ENCODE measurements around the gene POU2AF3. TPM values are rescaled to one million over a fixed set of nuclear protein-coding genes. Genes with fewer than 3 reads are reported as not detected.
"Not testable (repeated sequence)": the region's sequence is repeated elsewhere in the genome, so short reads cannot be mapped to it uniquely, and the experiment has no call there.

POU2AF3 gene
- total RNA-seq, 1 donor from 2014 or later: 0.25 TPM

DNA sequence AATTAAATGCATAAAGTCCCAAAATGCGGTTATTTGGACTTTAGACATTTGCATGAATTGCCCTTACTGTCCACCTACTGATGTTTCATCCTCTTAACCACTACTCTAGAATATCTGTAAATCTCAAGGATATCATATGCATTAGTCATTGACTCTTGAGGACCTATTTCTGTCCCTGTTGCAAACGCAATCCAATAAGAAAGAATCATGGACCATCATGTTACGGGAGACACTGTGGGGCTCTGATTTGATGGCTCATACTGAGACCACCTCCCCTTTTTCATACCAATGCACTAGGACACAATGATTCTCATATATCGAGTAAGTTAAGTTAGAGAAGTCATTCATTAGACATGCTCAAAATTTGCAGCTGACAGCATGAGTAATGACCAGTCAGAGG, 38.5 kb upstream of the POU2AF3 start:
- H3K36me3 ChIP-seq (ENCODE audit: control insufficient read depth, insufficient read depth, low read length): no peaks in the 10 kb centered on the region
- H3K4me3 ChIP-seq (ENCODE audit: low read depth, low read length): no peak overlapping the region
- no peak for DNase-seq (ENCODE audit: low read depth)
- TF ChIP-seq, protein P1, sequence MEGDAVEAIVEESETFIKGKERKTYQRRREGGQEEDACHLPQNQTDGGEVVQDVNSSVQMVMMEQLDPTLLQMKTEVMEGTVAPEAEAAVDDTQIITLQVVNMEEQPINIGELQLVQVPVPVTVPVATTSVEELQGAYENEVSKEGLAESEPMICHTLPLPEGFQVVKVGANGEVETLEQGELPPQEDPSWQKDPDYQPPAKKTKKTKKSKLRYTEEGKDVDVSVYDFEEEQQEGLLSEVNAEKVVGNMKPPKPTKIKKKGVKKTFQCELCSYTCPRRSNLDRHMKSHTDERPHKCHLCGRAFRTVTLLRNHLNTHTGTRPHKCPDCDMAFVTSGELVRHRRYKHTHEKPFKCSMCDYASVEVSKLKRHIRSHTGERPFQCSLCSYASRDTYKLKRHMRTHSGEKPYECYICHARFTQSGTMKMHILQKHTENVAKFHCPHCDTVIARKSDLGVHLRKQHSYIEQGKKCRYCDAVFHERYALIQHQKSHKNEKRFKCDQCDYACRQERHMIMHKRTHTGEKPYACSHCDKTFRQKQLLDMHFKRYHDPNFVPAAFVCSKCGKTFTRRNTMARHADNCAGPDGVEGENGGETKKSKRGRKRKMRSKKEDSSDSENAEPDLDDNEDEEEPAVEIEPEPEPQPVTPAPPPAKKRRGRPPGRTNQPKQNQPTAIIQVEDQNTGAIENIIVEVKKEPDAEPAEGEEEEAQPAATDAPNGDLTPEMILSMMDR (IDR thresholded peaks at IDR 0.05; ENCODE audit: insufficient read depth, low read length, poor library complexity, severe bottlenecking): no peak
- no peaks in the 10 kb centered on the region for H3K27me3 ChIP-seq (ENCODE audit: control insufficient read depth, insufficient read depth, low read length)

DNA sequence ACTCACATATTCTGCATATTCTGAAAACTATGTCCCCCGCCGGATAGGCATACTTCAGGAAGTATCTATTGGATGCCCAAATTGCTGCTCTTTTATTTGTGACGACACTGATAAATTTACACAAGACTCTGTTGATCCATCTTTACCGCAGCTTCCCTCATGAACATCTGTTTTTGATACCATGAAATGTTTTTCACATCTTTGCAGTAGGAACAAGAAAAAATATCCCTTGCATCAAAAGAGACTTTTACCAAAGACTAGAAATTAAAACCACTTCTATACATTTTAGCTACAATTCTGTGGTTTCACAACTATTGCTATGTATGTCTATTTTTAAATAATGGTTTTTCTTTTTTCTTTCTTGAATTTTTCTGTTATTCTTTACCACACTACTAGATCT, 37.5 kb upstream of the POU2AF3 start:
- no peak overlapping the region for H3K4me3 ChIP-seq (ENCODE audit: low read depth, low read length)
- DNase-seq (ENCODE audit: low read depth): no peak
- no peaks in the 10 kb centered on the region for H3K36me3 ChIP-seq (ENCODE audit: control insufficient read depth, insufficient read depth, low read length)
- TF ChIP-seq, protein P1 (IDR thresholded peaks at IDR 0.05; ENCODE audit: insufficient read depth, low read length, poor library complexity, severe bottlenecking): no peak
- H3K27me3 ChIP-seq (ENCODE audit: control insufficient read depth, insufficient read depth, low read length): no peaks in the 10 kb centered on the region

DNA sequence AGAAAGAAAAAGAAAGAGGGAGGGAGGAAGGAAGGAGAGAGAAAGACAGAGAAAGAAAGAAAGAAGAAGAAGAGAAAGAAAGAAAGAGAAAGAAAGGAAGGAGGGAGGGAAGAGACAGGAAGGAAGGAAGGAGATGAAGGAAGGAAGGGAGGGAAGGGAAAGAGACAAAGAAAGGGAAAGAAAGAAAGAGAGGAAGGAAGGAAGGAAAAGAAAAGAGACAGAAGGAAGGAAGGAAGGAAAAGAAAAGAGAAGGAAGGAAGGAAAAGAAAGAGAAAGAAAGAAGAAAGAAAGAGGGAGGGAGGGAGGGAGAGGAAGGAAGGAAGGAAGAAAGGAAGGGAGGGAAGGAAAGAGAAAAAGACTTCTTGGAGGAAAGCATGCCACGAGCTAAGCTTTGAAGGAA, 33.7 kb upstream of the POU2AF3 start:
- TF ChIP-seq, protein P1 (IDR thresholded peaks at IDR 0.05; ENCODE audit: insufficient read depth, low read length, poor library complexity, severe bottlenecking): no peak
- H3K4me3 ChIP-seq (ENCODE audit: low read depth, low read length): no peak overlapping the region
- H3K36me3 ChIP-seq (ENCODE audit: control insufficient read depth, insufficient read depth, low read length): no peaks in the 10 kb centered on the region
- DNase-seq (ENCODE audit: low read depth): no peak
- no peaks in the 10 kb centered on the region for H3K27me3 ChIP-seq (ENCODE audit: control insufficient read depth, insufficient read depth, low read length)

DNA sequence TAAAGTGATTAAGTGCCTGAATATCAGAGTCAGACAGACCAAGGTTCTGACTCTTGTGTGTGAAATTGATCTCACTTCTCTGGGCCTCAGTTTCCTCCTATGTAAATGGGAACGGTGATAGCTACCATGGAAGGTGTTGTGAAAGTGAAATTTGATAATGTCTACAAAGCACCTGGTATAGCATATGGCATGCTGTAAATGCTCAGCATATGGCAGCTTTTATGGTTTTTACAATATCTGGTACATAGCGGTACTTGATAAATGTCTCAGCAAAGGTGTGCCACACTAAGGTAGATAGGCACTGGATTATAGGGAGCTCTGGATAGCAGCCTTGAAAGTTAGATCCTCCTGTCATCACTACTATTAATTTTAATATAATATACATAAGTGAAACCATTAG, 32.9 kb upstream of the POU2AF3 start:
- H3K36me3 ChIP-seq (ENCODE audit: control insufficient read depth, insufficient read depth, low read length): no peaks in the 10 kb centered on the region
- no peaks in the 10 kb centered on the region for H3K27me3 ChIP-seq (ENCODE audit: control insufficient read depth, insufficient read depth, low read length)
- no peak overlapping the region for H3K4me3 ChIP-seq (ENCODE audit: low read depth, low read length)
- TF ChIP-seq, protein P1 (IDR thresholded peaks at IDR 0.05; ENCODE audit: insufficient read depth, low read length, poor library complexity, severe bottlenecking): no peak
- no peak for DNase-seq (ENCODE audit: low read depth)

DNA sequence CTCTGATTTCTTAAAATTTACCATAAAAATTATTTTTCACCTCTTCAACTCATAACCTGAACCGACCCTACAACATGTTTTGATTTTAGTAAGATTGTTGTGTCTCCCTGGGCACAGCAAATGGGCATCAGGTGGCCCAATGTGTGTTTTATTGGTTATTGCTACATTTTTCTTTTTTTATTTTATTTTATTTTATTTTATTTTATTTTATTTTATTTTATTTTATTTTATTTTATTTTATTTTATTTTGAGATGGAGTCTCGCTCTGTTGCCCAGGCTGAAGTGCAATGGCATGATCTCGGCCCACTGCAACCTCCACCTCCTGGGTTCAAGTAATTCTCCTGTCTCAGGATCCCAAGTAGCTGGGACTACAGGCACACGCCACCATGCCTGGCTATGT, 30.0 kb upstream of the POU2AF3 start:
- H3K4me3 ChIP-seq (ENCODE audit: low read depth, low read length); H3K27me3 ChIP-seq (ENCODE audit: control insufficient read depth, insufficient read depth, low read length); H3K36me3 ChIP-seq (ENCODE audit: control insufficient read depth, insufficient read depth, low read length); DNase-seq (ENCODE audit: low read depth): not testable (repeated sequence)

DNA sequence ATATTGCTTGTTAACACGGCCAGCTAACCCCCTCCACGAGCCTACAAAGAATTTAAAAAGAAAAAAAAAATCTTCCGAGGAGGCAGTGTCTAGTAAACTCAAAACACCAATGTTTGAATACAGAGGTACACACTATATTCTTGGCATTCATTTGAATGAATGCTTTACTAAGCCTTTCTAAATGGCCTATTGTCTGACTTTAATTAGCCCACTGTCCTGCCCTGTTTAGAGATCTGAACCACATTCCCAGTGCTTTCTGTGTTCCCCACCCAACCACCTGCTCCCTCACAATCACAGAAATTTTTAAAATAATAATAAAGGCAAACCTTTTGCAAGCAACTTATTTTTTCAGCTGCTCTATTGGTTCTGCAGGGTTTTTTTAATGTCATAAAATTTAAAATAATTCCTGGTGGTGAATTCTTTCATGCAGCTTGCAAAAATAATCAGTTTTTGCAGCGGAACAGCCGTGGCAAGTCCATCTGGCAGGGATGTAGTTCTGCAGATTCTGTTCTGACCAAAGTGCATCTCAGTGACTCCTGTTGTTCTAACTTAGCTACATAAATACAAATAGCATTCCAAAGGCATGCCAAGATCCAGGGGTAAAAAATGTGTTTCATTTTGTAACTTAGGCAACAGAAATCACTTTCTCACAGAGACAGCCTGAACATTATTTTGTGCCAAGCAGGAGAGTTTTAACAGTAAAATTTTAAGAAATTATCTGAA, 29.0 kb upstream of the POU2AF3 start:
- Histone ChIP-seq H3K4me3 (ENCODE audit: low read depth, low read length) (no peak overlapping the region), H3K36me3 (ENCODE audit: control insufficient read depth, insufficient read depth, low read length) (no peaks in the 10 kb centered on the region), H3K27me3 (ENCODE audit: control insufficient read depth, insufficient read depth, low read length) (no peaks in the 10 kb centered on the region)
- TF ChIP-seq, protein P1 (IDR thresholded peaks at IDR 0.05; ENCODE audit: insufficient read depth, low read length, poor library complexity, severe bottlenecking): no peak
- no peak for DNase-seq (ENCODE audit: low read depth)

Measured in kidney epithelial cell (primary cell).